ENCODE measurements around the gene MYO3B.

MYO3B gene

DNA sequence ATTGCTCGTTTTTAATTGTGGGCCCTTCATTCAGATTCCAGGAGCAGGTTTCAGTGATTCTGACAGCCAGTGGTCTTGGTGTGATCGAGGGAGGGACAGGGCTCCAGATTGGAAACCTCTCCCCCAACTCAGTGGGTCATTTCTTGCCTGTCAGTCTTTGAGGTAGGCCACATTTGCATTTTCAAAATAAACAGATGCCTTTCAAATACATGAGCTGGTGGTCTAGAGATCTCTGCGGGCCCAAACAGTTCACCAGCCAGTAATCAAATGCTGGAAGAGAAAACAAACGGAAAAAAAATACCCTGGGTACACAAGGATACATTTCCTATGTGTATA, 326.8 kb downstream of the MYO3B start:
- TF ChIP-seq CTCF (IDR thresholded peaks at IDR 0.05; ENCODE audit: low read depth, low read length): no peak
- no peak overlapping the region for H3K27ac ChIP-seq
- H3K4me3 ChIP-seq (ENCODE audit: low read depth, low read length): no peak overlapping the region
- no peak for DNase-seq
- no peaks in the 10 kb centered on the region for H3K36me3 ChIP-seq
- H3K27me3 ChIP-seq (ENCODE audit: insufficient read depth, low read depth, severe bottlenecking): no peaks in the 10 kb centered on the region
- H3K9me3 ChIP-seq (ENCODE audit: severe bottlenecking): no peaks in the 10 kb centered on the region

DNA sequence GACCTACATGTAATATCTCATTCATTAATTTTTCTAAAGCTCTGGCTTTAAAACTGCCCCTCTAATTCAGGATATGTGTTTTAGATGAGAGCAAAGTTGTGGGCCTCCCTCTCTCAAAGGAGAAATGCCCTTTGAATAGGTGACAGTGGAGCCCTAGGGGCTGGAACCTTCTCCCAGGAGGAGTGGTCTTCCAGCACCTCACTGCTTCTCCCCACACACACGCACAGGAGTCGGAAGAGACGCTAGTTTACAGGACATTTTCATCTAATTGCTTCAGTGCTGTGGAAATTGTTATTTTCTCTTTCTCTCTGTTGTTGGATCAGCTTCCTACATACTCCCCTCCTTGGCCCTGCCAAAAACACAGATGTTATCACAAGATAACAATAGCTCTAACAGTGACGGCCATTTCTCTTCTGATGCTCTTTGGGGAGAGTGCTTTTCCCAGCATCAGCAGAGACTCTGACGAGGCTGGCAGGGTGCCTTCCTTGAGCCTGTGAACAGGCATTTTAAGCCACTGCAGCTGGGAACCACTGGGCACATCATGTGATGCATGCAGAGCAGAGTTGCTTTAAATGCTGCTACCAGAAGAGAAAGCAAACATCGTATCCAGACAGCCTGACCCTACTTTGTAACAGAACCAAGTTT, 327.8 kb downstream of the MYO3B start:
- no peak overlapping the region for H3K4me3 ChIP-seq (ENCODE audit: low read depth, low read length)
- H3K36me3 ChIP-seq: no peaks in the 10 kb centered on the region
- no peak for DNase-seq
- no peaks in the 10 kb centered on the region for H3K9me3 ChIP-seq (ENCODE audit: severe bottlenecking)
- H3K27ac ChIP-seq: no peak overlapping the region
- no peaks in the 10 kb centered on the region for H3K27me3 ChIP-seq (ENCODE audit: insufficient read depth, low read depth, severe bottlenecking)
- no peak for TF ChIP-seq CTCF (IDR thresholded peaks at IDR 0.05; ENCODE audit: low read depth, low read length)

DNA sequence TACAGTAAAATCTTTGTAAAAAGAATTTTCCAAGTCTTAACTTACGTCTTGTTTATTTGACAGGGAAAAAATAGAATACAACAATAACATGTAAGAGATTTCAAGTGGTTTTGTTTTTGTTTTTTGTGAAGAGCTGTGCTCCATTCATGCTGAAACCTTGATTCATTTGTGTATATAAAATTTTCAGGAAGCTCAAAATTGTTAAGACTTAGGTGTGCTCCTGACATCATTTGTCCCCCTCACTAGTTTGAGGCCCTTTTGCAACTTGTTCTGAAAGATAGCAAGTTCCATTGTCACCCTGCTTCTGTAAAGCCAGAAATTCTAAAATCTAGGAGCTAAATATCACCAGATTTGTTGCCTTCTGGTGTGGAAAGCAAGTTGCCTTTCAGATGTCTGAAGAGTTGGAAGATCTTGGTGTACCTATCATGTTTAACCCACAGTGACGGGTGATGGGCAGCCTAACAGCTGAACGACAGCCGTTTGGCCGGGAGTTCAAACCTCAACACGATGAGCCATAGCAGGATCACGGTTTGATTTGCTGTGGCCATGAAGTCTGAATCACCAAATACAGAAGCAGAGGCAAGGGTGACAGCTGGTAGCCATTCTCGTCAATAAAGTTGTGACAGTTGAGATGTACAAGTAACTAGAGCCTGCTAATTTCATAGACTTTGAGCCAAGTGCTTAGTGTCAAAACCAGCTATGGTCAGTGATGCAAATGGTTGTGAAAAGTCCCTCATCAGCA, 331.7 kb downstream of the MYO3B start:
- H3K27ac ChIP-seq: no peak overlapping the region
- H3K36me3 ChIP-seq: no peaks in the 10 kb centered on the region
- TF ChIP-seq CTCF (IDR thresholded peaks at IDR 0.05; ENCODE audit: low read depth, low read length): no peak
- no peaks in the 10 kb centered on the region for H3K9me3 ChIP-seq (ENCODE audit: severe bottlenecking)
- H3K4me3 ChIP-seq (ENCODE audit: low read depth, low read length): no peak overlapping the region
- no peaks in the 10 kb centered on the region for H3K27me3 ChIP-seq (ENCODE audit: insufficient read depth, low read depth, severe bottlenecking)
- no peak for DNase-seq

GRCh38 chr2:170512266-170512665, 334.3 kb downstream of the MYO3B start:
- Histone ChIP-seq H3K27me3 (ENCODE audit: insufficient read depth, low read depth, severe bottlenecking) (no peaks in the 10 kb centered on the region), H3K27ac (peak overlapping the region; percentile 48), H3K36me3 (no peaks in the 10 kb centered on the region), H3K9me3 (ENCODE audit: severe bottlenecking) (no peaks in the 10 kb centered on the region), H3K4me3 (ENCODE audit: low read depth, low read length) (no peak overlapping the region)
- DNase-seq: peak; percentile 35
- no peak for TF ChIP-seq CTCF (IDR thresholded peaks at IDR 0.05; ENCODE audit: low read depth, low read length)

DNA sequence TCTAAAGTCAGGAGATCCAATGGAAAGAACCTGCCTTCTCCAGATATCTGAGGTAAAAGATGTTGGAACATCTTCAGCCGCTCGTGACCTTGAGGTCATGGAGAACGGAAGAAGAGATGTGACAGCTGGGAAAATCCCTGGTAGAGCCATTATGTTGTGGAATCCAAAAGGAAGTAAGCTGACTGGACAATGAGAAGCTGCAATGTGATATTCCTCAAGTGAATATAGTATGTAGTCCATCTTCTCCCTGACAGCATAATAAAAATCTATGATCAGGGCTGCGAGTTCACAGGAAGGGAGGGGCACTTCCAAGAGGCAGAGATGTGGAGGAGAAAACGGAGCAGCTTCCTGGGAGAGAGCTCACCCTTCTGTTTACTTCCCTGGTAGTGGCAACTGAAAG, 336.2 kb downstream of the MYO3B start:
- Histone ChIP-seq H3K27ac (no peak overlapping the region), H3K9me3 (ENCODE audit: severe bottlenecking) (no peaks in the 10 kb centered on the region)
- TF ChIP-seq CTCF (IDR thresholded peaks at IDR 0.05; ENCODE audit: low read depth, low read length): no peak

More for the DNA sequence above, 336.2 kb downstream of the MYO3B start:
- Histone ChIP-seq H3K27me3 (ENCODE audit: insufficient read depth, low read depth, severe bottlenecking) (no peaks in the 10 kb centered on the region), H3K36me3 (no peaks in the 10 kb centered on the region), H3K4me3 (ENCODE audit: low read depth, low read length) (no peak overlapping the region)
- no peak for DNase-seq
